NCI-H146 (cell line): ENCODE data around the gene GSAP.
"Not testable (repeated sequence)": the region's sequence is repeated elsewhere in the genome, so short reads cannot be mapped to it uniquely, and the experiment has no call there.

Source experiments
- DNase-seq: peaks from one replicate; lab custom pipeline; 2025; lab: John Stamatoyannopoulos, UW

The GSAP gene

GRCh38 chr7:77282897-77283296 is 133.3 kb downstream of the GSAP start:
- no peak for DNase-seq

DNA sequence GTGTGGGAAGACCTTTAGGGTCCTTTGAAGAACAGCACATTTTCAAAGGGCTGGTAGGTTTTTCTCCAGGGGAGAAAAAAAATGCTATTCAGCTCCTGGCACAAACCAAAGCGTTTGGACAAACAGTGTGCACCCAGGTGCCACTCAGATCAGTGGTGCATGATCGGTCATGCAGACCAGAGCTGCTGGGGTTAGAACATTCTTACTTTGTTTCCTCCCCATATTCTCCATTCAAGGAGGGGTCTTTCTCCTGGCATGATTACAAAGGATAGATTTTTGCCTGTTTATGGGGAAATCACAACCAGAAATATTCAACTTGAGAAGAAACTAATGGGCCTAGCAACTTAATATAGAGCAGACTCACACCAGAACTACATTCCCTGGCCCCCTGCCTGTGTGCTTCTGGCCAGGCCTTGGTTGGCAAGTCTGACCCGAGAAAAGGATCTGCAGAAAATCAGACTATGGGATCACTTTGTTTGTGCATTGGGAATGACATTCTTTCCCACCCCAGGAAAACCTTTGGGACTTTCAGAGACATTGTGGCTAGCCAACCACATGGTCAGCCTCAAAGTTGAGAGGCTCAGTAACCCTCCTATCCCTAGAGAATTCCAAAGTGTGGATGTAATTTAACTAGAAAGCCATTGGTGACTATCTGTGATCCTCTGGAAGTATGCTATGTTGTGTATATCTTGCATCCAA is 134.2 kb downstream of the GSAP start:
- no peak for DNase-seq

GRCh38 chr7:77276120-77276519 is 140.0 kb downstream of the GSAP start:
- no peak for DNase-seq

GRCh38 chr7:77275663-77276062 is 140.5 kb downstream of the GSAP start:
- DNase-seq, result not testable (repeated sequence)

DNA sequence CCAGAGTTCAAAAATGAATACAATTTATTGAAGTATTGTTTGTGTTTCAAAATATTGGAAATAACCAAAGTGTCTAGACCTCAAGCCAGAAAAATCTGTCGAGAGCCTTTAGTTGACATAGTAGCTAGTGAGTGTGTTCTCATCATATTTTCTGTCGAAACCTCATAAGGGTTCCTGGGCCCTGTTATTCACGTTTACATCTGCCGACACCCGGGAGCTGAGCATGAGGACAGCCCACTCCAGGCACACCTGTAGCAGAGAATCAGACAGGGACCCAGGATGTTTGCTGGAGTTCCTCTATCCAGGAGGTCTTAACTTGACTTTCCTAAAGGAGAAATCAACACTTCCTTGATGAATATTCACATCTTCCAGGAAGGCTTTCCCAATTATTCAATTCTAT is 144.4 kb downstream of the GSAP start:
- DNase-seq, result no peak

DNA sequence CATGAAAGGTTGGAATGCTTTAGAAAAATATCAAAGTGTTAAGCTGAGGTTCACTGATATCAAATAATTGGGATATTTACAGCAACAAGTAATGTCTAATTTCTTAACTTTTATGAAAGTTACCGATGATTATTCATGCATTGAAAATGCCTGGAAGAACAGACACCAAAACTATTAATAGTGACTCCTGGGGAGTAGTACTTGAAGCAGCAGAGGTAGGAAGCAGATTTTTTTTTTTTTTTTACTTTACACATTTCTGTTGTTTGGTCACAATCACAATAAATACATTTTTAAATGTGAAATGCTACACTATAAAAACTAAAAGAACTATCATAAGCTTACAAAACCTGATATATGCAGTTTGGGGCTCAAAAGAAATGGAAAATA is 146.1 kb downstream of the GSAP start:
- no peak for DNase-seq

GRCh38 chr7:77269360-77270093 is 146.6 kb downstream of the GSAP start:
- no peak for DNase-seq

- DNase-seq, result no peak
These were observed 149.8 kb downstream of the GSAP start for GRCh38 chr7:77266291-77266794.

DNA sequence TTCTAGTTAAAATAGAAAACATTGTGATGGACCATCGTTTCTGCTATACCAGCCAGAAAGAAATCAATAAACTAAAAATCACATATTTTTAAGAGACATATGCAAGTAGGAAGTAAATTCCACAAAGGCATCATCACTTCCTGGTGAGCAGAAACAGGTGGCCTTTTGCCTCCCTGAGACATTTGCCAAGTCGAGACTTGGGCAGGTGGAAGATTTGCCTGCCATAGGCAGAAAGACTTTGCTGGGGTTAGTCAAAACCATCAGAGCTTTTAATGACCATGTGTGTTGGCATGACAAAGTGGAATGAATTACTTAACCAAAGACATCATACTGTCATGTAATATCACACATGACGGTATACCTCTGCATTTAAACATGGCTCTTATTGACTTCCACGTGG is 150.5 kb downstream of the GSAP start:
- DNase-seq, result no peak

GRCh38 chr7:77262316-77262715 is 153.8 kb downstream of the GSAP start:
- no peak for DNase-seq
